ENCODE measurements around the gene ATP6V1F.

The ATP6V1F gene

GRCh38 chr7:128887169-128888038 is 24.7 kb downstream of the ATP6V1F start:
- DNase-seq (ENCODE audit: insufficient read length, low spot score) (no peak), FAIRE-seq (peak; percentile 95)
- TF ChIP-seq POLR2A (IDR thresholded peaks at IDR 0.05; ENCODE audit: low read depth, low read length) (no peak), TAF1 (IDR thresholded peaks at IDR 0.05; ENCODE audit: low read depth, low read length) (no peak), POU2F2 (IDR thresholded peaks at IDR 0.05; ENCODE audit: low read depth, low read length) (no peak), SPI1 (IDR thresholded peaks at IDR 0.05; ENCODE audit: low read depth, low read length) (no peak), PAX5 (IDR thresholded peaks at IDR 0.05; ENCODE audit: insufficient read depth, low read length, severe bottlenecking) (no peak), POLR2AphosphoS5 (IDR thresholded peaks at IDR 0.05; ENCODE audit: low read depth, low read length) (no peak)

GRCh38 chr7:128888039-128888755 is 25.5 kb downstream of the ATP6V1F start:
- no peak for FAIRE-seq

GRCh38 chr7:128888756-128889095 is 26.1 kb downstream of the ATP6V1F start:
- FAIRE-seq: no peak
- DNase-seq (ENCODE audit: insufficient read length, low spot score): no peak
- TF ChIP-seq POLR2AphosphoS5 (IDR thresholded peaks at IDR 0.05; ENCODE audit: low read depth, low read length) (no peak), TAF1 (IDR thresholded peaks at IDR 0.05; ENCODE audit: low read depth, low read length) (no peak), SPI1 (IDR thresholded peaks at IDR 0.05; ENCODE audit: low read depth, low read length) (no peak), PAX5 (IDR thresholded peaks at IDR 0.05; ENCODE audit: insufficient read depth, low read length, severe bottlenecking) (no peak)

More at GRCh38 chr7:128888039-128888755, 25.5 kb downstream of the ATP6V1F start:
- TF ChIP-seq SPI1 (IDR thresholded peaks at IDR 0.05; ENCODE audit: low read depth, low read length) (no peak), POU2F2 (IDR thresholded peaks at IDR 0.05; ENCODE audit: low read depth, low read length) (no peak), PAX5 (IDR thresholded peaks at IDR 0.05; ENCODE audit: insufficient read depth, low read length, severe bottlenecking) (no peak), TAF1 (IDR thresholded peaks at IDR 0.05; ENCODE audit: low read depth, low read length) (no peak), POLR2AphosphoS5 (IDR thresholded peaks at IDR 0.05; ENCODE audit: low read depth, low read length) (no peak), POLR2A (IDR thresholded peaks at IDR 0.05; ENCODE audit: low read depth, low read length) (no peak)
- no peak for DNase-seq (ENCODE audit: insufficient read length, low spot score)

GRCh38 chr7:128889121-128889520 is 26.5 kb downstream of the ATP6V1F start:
- FAIRE-seq: no peak
- TF ChIP-seq POLR2A (IDR thresholded peaks at IDR 0.05; ENCODE audit: low read depth, low read length) (no peak), SPI1 (IDR thresholded peaks at IDR 0.05; ENCODE audit: low read depth, low read length) (no peak), TAF1 (IDR thresholded peaks at IDR 0.05; ENCODE audit: low read depth, low read length) (no peak), PAX5 (IDR thresholded peaks at IDR 0.05; ENCODE audit: insufficient read depth, low read length, severe bottlenecking) (no peak), POLR2AphosphoS5 (IDR thresholded peaks at IDR 0.05; ENCODE audit: low read depth, low read length) (no peak), POU2F2 (IDR thresholded peaks at IDR 0.05; ENCODE audit: low read depth, low read length) (no peak)
- no peak for DNase-seq (ENCODE audit: insufficient read length, low spot score)

- no peak for DNase-seq (ENCODE audit: insufficient read length, low spot score)
- TF ChIP-seq PAX5 (IDR thresholded peaks at IDR 0.05; ENCODE audit: insufficient read depth, low read length, severe bottlenecking) (no peak), POLR2AphosphoS5 (IDR thresholded peaks at IDR 0.05; ENCODE audit: low read depth, low read length) (no peak), POU2F2 (IDR thresholded peaks at IDR 0.05; ENCODE audit: low read depth, low read length) (no peak), SPI1 (IDR thresholded peaks at IDR 0.05; ENCODE audit: low read depth, low read length) (no peak), POLR2A (IDR thresholded peaks at IDR 0.05; ENCODE audit: low read depth, low read length) (no peak), TAF1 (IDR thresholded peaks at IDR 0.05; ENCODE audit: low read depth, low read length) (no peak)
- FAIRE-seq: no peak
Measured at GRCh38 chr7:128890306-128891109, 27.9 kb downstream of the ATP6V1F start.

- FAIRE-seq: peak; percentile 33
- DNase-seq (ENCODE audit: insufficient read length, low spot score): no peak
Measured at GRCh38 chr7:128891110-128891941, 28.7 kb downstream of the ATP6V1F start.

GRCh38 chr7:128891942-128892269 is 29.2 kb downstream of the ATP6V1F start:
- DNase-seq (ENCODE audit: insufficient read length, low spot score) (no peak), FAIRE-seq (no peak)
- TF ChIP-seq POLR2AphosphoS5 (IDR thresholded peaks at IDR 0.05; ENCODE audit: low read depth, low read length): no peak
- TF ChIP-seq POLR2A (IDR thresholded peaks at IDR 0.05; ENCODE audit: low read depth, low read length): no peak

More at GRCh38 chr7:128891110-128891941, 28.7 kb downstream of the ATP6V1F start:
- no peak for TF ChIP-seq POU2F2 (IDR thresholded peaks at IDR 0.05; ENCODE audit: low read depth, low read length)
- no peak for TF ChIP-seq PAX5 (IDR thresholded peaks at IDR 0.05; ENCODE audit: insufficient read depth, low read length, severe bottlenecking)
- TF ChIP-seq POLR2A (IDR thresholded peaks at IDR 0.05; ENCODE audit: low read depth, low read length): no peak
- no peak for TF ChIP-seq SPI1 (IDR thresholded peaks at IDR 0.05; ENCODE audit: low read depth, low read length)
- no peak for TF ChIP-seq TAF1 (IDR thresholded peaks at IDR 0.05; ENCODE audit: low read depth, low read length)
- TF ChIP-seq POLR2AphosphoS5 (IDR thresholded peaks at IDR 0.05; ENCODE audit: low read depth, low read length): no peak

GRCh38 chr7:128892521-128893250 is 30.0 kb downstream of the ATP6V1F start:
- no peak for DNase-seq (ENCODE audit: insufficient read length, low spot score)
- no peak for TF ChIP-seq POLR2A (IDR thresholded peaks at IDR 0.05; ENCODE audit: low read depth, low read length)
- no peak for TF ChIP-seq POLR2AphosphoS5 (IDR thresholded peaks at IDR 0.05; ENCODE audit: low read depth, low read length)
- no peak for TF ChIP-seq SPI1 (IDR thresholded peaks at IDR 0.05; ENCODE audit: low read depth, low read length)
- no peak for TF ChIP-seq POU2F2 (IDR thresholded peaks at IDR 0.05; ENCODE audit: low read depth, low read length)
- TF ChIP-seq TAF1 (IDR thresholded peaks at IDR 0.05; ENCODE audit: low read depth, low read length): no peak
- TF ChIP-seq PAX5 (IDR thresholded peaks at IDR 0.05; ENCODE audit: insufficient read depth, low read length, severe bottlenecking): no peak
- FAIRE-seq: no peak

Data from GM12891 (cell line).